ENCODE results near the gene ADK.
"Not testable (repeated sequence)": the region's sequence is repeated elsewhere in the genome, so short reads cannot be mapped to it uniquely, and the experiment has no call there.

ADK gene

GRCh38 chr10:74150990-74151878, at the start of gene ADK:
Gene ADK (plus strand): TSS chr10:74151221. CDS start chr10:74151279, 58 bp downstream.
- DNase-seq (ENCODE audit: low read depth) = peak; percentile 99

GRCh38 chr10:74103560-74104258, 47.3 kb upstream of the ADK start:
- DNase-seq (ENCODE audit: low read depth) = no peak

- no peak for DNase-seq (ENCODE audit: low read depth)
Measured at GRCh38 chr10:74104480-74104879, 46.5 kb upstream of the ADK start.

- DNase-seq (ENCODE audit: low read depth) = no peak
Measured at GRCh38 chr10:74104996-74105395, 46.0 kb upstream of the ADK start.

GRCh38 chr10:74107391-74107790, 43.6 kb upstream of the ADK start:
- DNase-seq (ENCODE audit: low read depth) = no peak

- no peak for DNase-seq (ENCODE audit: low read depth)
Measured at GRCh38 chr10:74109452-74109851, 41.6 kb upstream of the ADK start.

GRCh38 chr10:74110120-74110519, 40.9 kb upstream of the ADK start:
- no peak for DNase-seq (ENCODE audit: low read depth)

GRCh38 chr10:74111799-74112198, 39.2 kb upstream of the ADK start:
- DNase-seq (ENCODE audit: low read depth) = no peak

- no peak for DNase-seq (ENCODE audit: low read depth)
Measured at GRCh38 chr10:74113546-74113945, 37.5 kb upstream of the ADK start.

GRCh38 chr10:74114041-74114448, 37.0 kb upstream of the ADK start:
- DNase-seq (ENCODE audit: low read depth) = no peak

GRCh38 chr10:74117738-74118137, 33.3 kb upstream of the ADK start:
- DNase-seq (ENCODE audit: low read depth) = no peak

- DNase-seq (ENCODE audit: low read depth) = no peak
Measured at GRCh38 chr10:74118804-74119203, 32.2 kb upstream of the ADK start.

- DNase-seq (ENCODE audit: low read depth) = no peak
Measured at GRCh38 chr10:74120911-74121310, 30.1 kb upstream of the ADK start.

- no peak for DNase-seq (ENCODE audit: low read depth)
Measured at GRCh38 chr10:74121368-74121767, 29.7 kb upstream of the ADK start.

- no peak for DNase-seq (ENCODE audit: low read depth)
Measured at GRCh38 chr10:74122060-74122459, 29.0 kb upstream of the ADK start.

- DNase-seq (ENCODE audit: low read depth) = no peak
Measured at GRCh38 chr10:74123081-74123480, 27.9 kb upstream of the ADK start.

GRCh38 chr10:74133923-74134820, 16.8 kb upstream of the ADK start:
- DNase-seq (ENCODE audit: low read depth) = no peak

GRCh38 chr10:74135452-74135851, 15.6 kb upstream of the ADK start:
- no peak for DNase-seq (ENCODE audit: low read depth)

- no peak for DNase-seq (ENCODE audit: low read depth)
Measured at GRCh38 chr10:74137992-74138391, 13.0 kb upstream of the ADK start.

GRCh38 chr10:74138596-74138995, 12.4 kb upstream of the ADK start:
- DNase-seq (ENCODE audit: low read depth) = not testable (repeated sequence)

GRCh38 chr10:74139981-74140380, 11.0 kb upstream of the ADK start:
- DNase-seq (ENCODE audit: low read depth) = no peak

GRCh38 chr10:74140553-74140952, 10.5 kb upstream of the ADK start:
- DNase-seq (ENCODE audit: low read depth) = no peak
